HEK293 (cell line): Measurements from ENCODE around the gene HOXB1.
A peak's percentile ranks its signal among the peaks of the same experiment; 100 is the strongest.

Experiments used
- CTCF ChIA-PET: fragments of 350-600 bp; formaldehyde crosslinking; extraction: SDS; loops from one replicate; lab custom pipeline; 2021; ENCODE audit warnings: antibody characterized with exemption; lab: Yijun Ruan, JAX
- POLR2A ChIA-PET: fragments of 300-600 bp; formaldehyde crosslinking; extraction: SDS; loops from one replicate; lab custom pipeline; 2020; ENCODE audit warnings: antibody characterized with exemption, inconsistent platforms; lab: Yijun Ruan, JAX
- H3K27ac ChIP-seq: fragments of 200-500 bp; sonication (Bioruptor generic); 2 replicates; pipeline ENCODE4 v1.5.1; 2014; ENCODE audit warnings: low read depth, low read length, control low read depth, inconsistent platforms; ENCODE audit errors: extremely low read depth
- H3K36me3 ChIP-seq, 2 experiments: fragments of 200-500 bp in 1 of 2; sonication (Bioruptor generic) in 1 of 2; 1 replicate in 1 of 2; 2 replicates in 1 of 2; pipeline ENCODE4 v1.5.1; 2014 to 2017; ENCODE audit warnings: inconsistent platforms in 2 of 2, low read length in 2 of 2; ENCODE audit not compliant: control insufficient read depth in 2 of 2, insufficient read depth in 1 of 2
- H3K4me1 ChIP-seq: fragments of 200-500 bp; sonication (Bioruptor generic); 2 replicates; pipeline ENCODE4 v1.5.1; 2014; ENCODE audit warnings: mild to moderate bottlenecking, low read length, inconsistent platforms; ENCODE audit not compliant: control insufficient read depth, insufficient read depth
- H3K4me3 ChIP-seq: 2 replicates; pipeline ENCODE4 v1.5.1; 2011; ENCODE audit warnings: low read depth, mild to moderate bottlenecking, control low read depth, low read length, moderate library complexity
- H3K9me3 ChIP-seq: fragments of 200-500 bp; sonication (Bioruptor generic); 2 replicates; pipeline ENCODE4 v1.5.1; 2014; ENCODE audit warnings: low read depth, low read length, inconsistent platforms; ENCODE audit not compliant: control insufficient read depth, insufficient read depth
- IKZF3 ChIP-seq: fragments of 450-650 bp; IDR thresholded peaks from 2 replicates; pipeline ENCODE4 v1.5.0; 2018; ENCODE audit warnings: missing biosample characterization, mild to moderate bottlenecking, missing genetic modification characterization, moderate library complexity
- KLF16 ChIP-seq: fragments of 450-650 bp; formaldehyde crosslinking; IDR thresholded peaks from 2 replicates; pipeline ENCODE4 v1.5.1; 2017; ENCODE audit warnings: missing biosample characterization, missing genetic modification characterization
- KLF8 ChIP-seq: fragments of 450-650 bp; formaldehyde crosslinking; IDR thresholded peaks from 2 replicates; pipeline ENCODE4 v1.5.1; 2016; ENCODE audit warnings: missing biosample characterization, missing genetic modification characterization
- PRDM1 ChIP-seq: fragments of 450-650 bp; formaldehyde crosslinking; IDR thresholded peaks from 2 replicates; pipeline ENCODE4; 2016; ENCODE audit warnings: missing biosample characterization, missing genetic modification characterization
- SALL2 ChIP-seq: fragments of 450-650 bp; formaldehyde crosslinking; IDR thresholded peaks from 2 replicates; pipeline ENCODE4 v1.5.0; 2017; ENCODE audit warnings: missing biosample characterization, mild to moderate bottlenecking, missing genetic modification characterization, borderline replicate concordance
- WT1 ChIP-seq: fragments of 450-650 bp; formaldehyde crosslinking; IDR thresholded peaks from 2 replicates; pipeline ENCODE4 v1.5.1; 2016; ENCODE audit warnings: missing biosample characterization, missing genetic modification characterization
- ZBTB1 ChIP-seq: fragments of 450-650 bp; formaldehyde crosslinking; IDR thresholded peaks from 2 replicates; pipeline ENCODE4 v1.5.1; 2016; ENCODE audit warnings: missing biosample characterization, missing genetic modification characterization
- ZBTB48 ChIP-seq: fragments of 450-650 bp; formaldehyde crosslinking; IDR thresholded peaks from 2 replicates; pipeline ENCODE4 v1.5.1; 2016; ENCODE audit warnings: missing biosample characterization, missing genetic modification characterization
- ZBTB6 ChIP-seq: fragments of 450-650 bp; formaldehyde crosslinking; IDR thresholded peaks from 2 replicates; pipeline ENCODE4 v1.5.1; 2017; ENCODE audit warnings: missing biosample characterization, missing genetic modification characterization
- ZBTB8A ChIP-seq: fragments of 450-650 bp; formaldehyde crosslinking; IDR thresholded peaks from 2 replicates; pipeline ENCODE4 v1.5.1; 2016; ENCODE audit warnings: missing biosample characterization, missing genetic modification characterization
- ZFP41 ChIP-seq: fragments of 450-650 bp; formaldehyde crosslinking; IDR thresholded peaks from 2 replicates; pipeline ENCODE4 v1.5.1; 2016; ENCODE audit warnings: missing biosample characterization, missing genetic modification characterization, borderline replicate concordance
- ZNF132 ChIP-seq: fragments of 450-650 bp; formaldehyde crosslinking; IDR thresholded peaks from 2 replicates; pipeline ENCODE4 v1.5.1; 2017; ENCODE audit warnings: missing biosample characterization, missing genetic modification characterization, borderline replicate concordance
- ZNF138 ChIP-seq: fragments of 450-650 bp; formaldehyde crosslinking; IDR thresholded peaks from 2 replicates; pipeline ENCODE4 v1.5.1; 2016; ENCODE audit warnings: missing biosample characterization, missing genetic modification characterization, borderline replicate concordance
- ZNF146 ChIP-seq: fragments of 450-650 bp; formaldehyde crosslinking; IDR thresholded peaks from 2 replicates; pipeline ENCODE4 v1.5.1; 2016; ENCODE audit warnings: missing biosample characterization, missing genetic modification characterization
- ZNF148 ChIP-seq: fragments of 450-650 bp; formaldehyde crosslinking; IDR thresholded peaks from 2 replicates; pipeline ENCODE4 v1.5.0; 2017; ENCODE audit warnings: missing biosample characterization, missing genetic modification characterization, borderline replicate concordance
- ZNF248 ChIP-seq: fragments of 450-650 bp; formaldehyde crosslinking; IDR thresholded peaks from 2 replicates; pipeline ENCODE4 v1.5.1; 2017; ENCODE audit warnings: missing biosample characterization, missing genetic modification characterization
- ZNF341 ChIP-seq: fragments of 450-650 bp; formaldehyde crosslinking; IDR thresholded peaks from 2 replicates; pipeline ENCODE4; 2016; ENCODE audit warnings: low read depth, missing biosample characterization, missing genetic modification characterization
- ZNF366 ChIP-seq: fragments of 450-650 bp; formaldehyde crosslinking; conservative IDR thresholded peaks from 2 replicates; pipeline ENCODE4 v1.5.1; 2016; ENCODE audit warnings: missing biosample characterization, missing genetic modification characterization
- ZNF404 ChIP-seq: fragments of 450-650 bp; formaldehyde crosslinking; IDR thresholded peaks from 2 replicates; pipeline ENCODE4 v1.5.1; 2017; ENCODE audit warnings: missing biosample characterization, missing genetic modification characterization
- ZNF416 ChIP-seq: fragments of 450-650 bp; formaldehyde crosslinking; IDR thresholded peaks from 2 replicates; pipeline ENCODE4 v1.5.1; 2016; ENCODE audit warnings: missing biosample characterization, missing genetic modification characterization
- ZNF423 ChIP-seq: fragments of 450-650 bp; formaldehyde crosslinking; IDR thresholded peaks from 2 replicates; pipeline ENCODE4 v1.5.1; 2016; ENCODE audit warnings: missing biosample characterization, missing genetic modification characterization
- ZNF501 ChIP-seq: fragments of 450-650 bp; formaldehyde crosslinking; IDR thresholded peaks from 2 replicates; pipeline ENCODE4 v1.5.1; 2016; ENCODE audit warnings: missing biosample characterization, missing genetic modification characterization
- ZNF514 ChIP-seq: fragments of 450-650 bp; formaldehyde crosslinking; IDR thresholded peaks from 2 replicates; pipeline ENCODE4 v1.5.1; 2016; ENCODE audit warnings: missing biosample characterization, missing genetic modification characterization
- ZNF555 ChIP-seq: fragments of 450-650 bp; formaldehyde crosslinking; conservative IDR thresholded peaks from 2 replicates; pipeline ENCODE4 v1.5.1; 2017; ENCODE audit warnings: missing biosample characterization, mild to moderate bottlenecking, missing genetic modification characterization, inconsistent platforms
- ZNF629 ChIP-seq: fragments of 450-650 bp; formaldehyde crosslinking; IDR thresholded peaks from 2 replicates; pipeline ENCODE4 v1.5.1; 2017; ENCODE audit warnings: missing biosample characterization, missing genetic modification characterization
- ZSCAN30 ChIP-seq: fragments of 450-650 bp; IDR thresholded peaks from 2 replicates; pipeline ENCODE4 v1.5.1; 2018; ENCODE audit warnings: missing biosample characterization, mild to moderate bottlenecking, missing genetic modification characterization, moderate library complexity
- ZSCAN4 ChIP-seq: fragments of 450-650 bp; formaldehyde crosslinking; IDR thresholded peaks from 2 replicates; pipeline ENCODE4 v1.5.1; 2017; ENCODE audit warnings: missing biosample characterization, missing genetic modification characterization

The HOXB1 gene

GRCh38 chr17:48558831-48559121 is 28.0 kb upstream of the HOXB1 start (continued):
- TF ChIP-seq ZNF366 (tag by site-specific recombination): peak; percentile 59
- no peak for TF ChIP-seq ZBTB48 (tag by site-specific recombination)
- no peak for TF ChIP-seq ZBTB1 (tag by site-specific recombination)
- peak; percentile 72; the same call in 1 of the 2 replicates for TF ChIP-seq ZSCAN4
- no peak for TF ChIP-seq ZNF514 (tag by site-specific recombination)
- no peak for TF ChIP-seq ZNF341 (tag by site-specific recombination)
- TF ChIP-seq ZNF501: no peak
- no peak for TF ChIP-seq ZNF138
- TF ChIP-seq ZNF555 (tag by site-specific recombination): no peak
- TF ChIP-seq ZNF148 (tag by site-specific recombination): no peak
- no peak for TF ChIP-seq ZBTB6 (tag by site-specific recombination)
- no peak; the same call in 1 of the 2 replicates for TF ChIP-seq ZBTB8A (tag by site-specific recombination)
- no peak for TF ChIP-seq ZNF416 (tag by site-specific recombination)
- peak; percentile 88 for TF ChIP-seq PRDM1 (tag by site-specific recombination)

GRCh38 chr17:48558057-48558830 is 27.4 kb upstream of the HOXB1 start:
- peaks cover 13 to 50% of the 10 kb centered on the region in 2 experiments for H3K36me3 ChIP-seq
- TF ChIP-seq SALL2 (tag by site-specific recombination) (no peak), IKZF3 (tag by site-specific recombination) (peak; percentile 13; the same call in 1 of the 2 replicates)
- POLR2A ChIA-PET: no interaction called here
- H3K9me3 ChIP-seq: no peaks in the 10 kb centered on the region
- H3K4me3 ChIP-seq: no peak overlapping the region
- CTCF ChIA-PET: interaction anchor here (1.1 to 1.7 kb wide), 4 partner anchors 9 to 66 kb away, joined by 3 to 6 read pairs (median 4); no protein-coding TSS in a partner anchor
- peak overlapping the region; percentile 97; the same call in 1 of the 2 replicates for H3K27ac ChIP-seq
- peaks cover 83% of the 10 kb centered on the region for H3K4me1 ChIP-seq

GRCh38 chr17:48556576-48557401 is 26.0 kb upstream of the HOXB1 start:
- H3K27ac ChIP-seq: peak overlapping the region; percentile 97
- H3K9me3 ChIP-seq: no peaks in the 10 kb centered on the region
- H3K4me3 ChIP-seq: no peak overlapping the region
- peaks cover 68% of the 10 kb centered on the region for H3K4me1 ChIP-seq
- ChIA-PET CTCF (interaction anchor here (0.6 to 1.7 kb wide), 13 partner anchors 8 to 404 kb away, joined by 3 to 6 read pairs (median 4); no protein-coding TSS in a partner anchor), POLR2A (interaction anchor here (0.6 to 3.0 kb wide), 10 partner anchors 10 to 135 kb away, joined by 3 to 26 read pairs (median 6); partner anchors contain the start of gene HOXB5)
- peaks cover 13 to 52% of the 10 kb centered on the region in 2 experiments for H3K36me3 ChIP-seq
- TF ChIP-seq KLF8: no peak
- no peak for TF ChIP-seq ZNF132 (tag by site-specific recombination)
- no peak for TF ChIP-seq ZNF629 (tag by site-specific recombination)
- no peak for TF ChIP-seq ZNF404
- no peak for TF ChIP-seq ZNF423
- no peak for TF ChIP-seq KLF16 (tag by site-specific recombination)
- TF ChIP-seq WT1 (tag by site-specific recombination): 0 out of 2 replicates have a peak, but pooled peaks have one; percentile 16
- no peak for TF ChIP-seq ZSCAN30 (tag by site-specific recombination)
- no peak for TF ChIP-seq ZNF146 (tag by site-specific recombination)
- TF ChIP-seq ZNF248 (tag by site-specific recombination): no peak
- no peak for TF ChIP-seq ZFP41
